Pons (tissue), 1 donor: ENCODE results near the gene ITGB8.
A peak's percentile ranks its signal among the peaks of the same experiment; 100 is the strongest.

Source experiments
- DNase-seq: peaks from one replicate; pipeline ENCODE4 v3.0.0-alpha.2; 2016; ENCODE audit warnings: low spot score

Gene ITGB8

DNA sequence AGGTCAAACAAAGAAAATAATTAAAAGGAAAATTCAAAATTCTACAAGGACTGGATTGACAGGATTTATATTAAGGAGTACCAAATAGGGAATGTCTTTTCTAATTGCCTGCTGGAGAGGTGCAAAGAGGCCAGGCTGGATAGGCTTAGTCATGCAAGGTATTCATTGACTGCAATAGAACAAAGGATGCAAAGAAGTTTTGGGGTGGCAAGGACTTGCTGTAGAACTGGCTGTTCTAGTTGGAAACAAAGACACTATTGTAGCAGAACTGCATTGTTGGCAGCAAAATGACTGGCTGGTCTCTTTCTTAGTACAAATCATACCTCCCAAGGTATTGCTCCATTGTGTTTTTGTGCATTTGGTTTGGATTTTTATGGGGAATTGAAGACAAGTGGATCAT, 10.1 kb downstream of the ITGB8 start:
- peak; percentile 95 for DNase-seq

DNA sequence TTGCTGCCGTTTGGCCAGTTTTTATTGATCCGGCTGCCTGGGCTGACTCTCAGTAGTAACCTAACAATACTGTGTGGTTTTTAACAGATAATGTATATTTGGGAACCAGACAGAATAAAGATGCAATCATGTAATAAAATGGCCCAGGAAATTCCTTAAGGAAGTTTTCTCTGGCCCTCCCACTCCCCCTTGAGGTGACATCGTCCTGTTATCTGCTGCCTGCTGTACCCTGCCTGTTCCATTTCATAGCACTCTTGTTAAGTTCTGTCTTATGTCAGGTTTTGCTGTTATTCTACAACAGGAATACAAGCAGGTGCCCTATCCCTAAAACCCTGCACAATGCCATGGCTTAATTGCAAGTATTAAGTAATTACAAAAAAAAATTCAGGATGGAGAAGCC, 12.5 kb downstream of the ITGB8 start:
- no peak for DNase-seq

DNA sequence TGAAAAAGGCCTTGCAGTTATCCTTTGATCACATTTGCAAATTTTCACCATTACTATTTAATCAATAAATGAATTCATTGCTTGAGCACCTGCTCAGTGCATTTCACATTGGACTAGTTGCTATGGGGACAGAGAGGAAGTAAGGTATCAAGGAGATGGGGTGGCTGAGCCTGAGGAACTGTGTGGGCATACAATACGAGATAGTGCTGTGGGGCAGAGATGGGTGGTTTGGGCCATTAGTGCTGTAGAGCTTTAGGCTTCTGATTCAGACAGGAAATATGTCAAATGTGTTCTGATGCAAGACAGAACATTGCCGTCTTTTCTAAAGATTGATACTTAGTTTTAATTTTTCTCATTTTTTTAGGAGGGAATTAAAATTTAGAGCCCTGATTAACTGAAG, 13.2 kb downstream of the ITGB8 start:
- DNase-seq: no peak

GRCh38 chr7:20344396-20344795, 13.7 kb downstream of the ITGB8 start:
- peak; percentile 72 for DNase-seq

DNA sequence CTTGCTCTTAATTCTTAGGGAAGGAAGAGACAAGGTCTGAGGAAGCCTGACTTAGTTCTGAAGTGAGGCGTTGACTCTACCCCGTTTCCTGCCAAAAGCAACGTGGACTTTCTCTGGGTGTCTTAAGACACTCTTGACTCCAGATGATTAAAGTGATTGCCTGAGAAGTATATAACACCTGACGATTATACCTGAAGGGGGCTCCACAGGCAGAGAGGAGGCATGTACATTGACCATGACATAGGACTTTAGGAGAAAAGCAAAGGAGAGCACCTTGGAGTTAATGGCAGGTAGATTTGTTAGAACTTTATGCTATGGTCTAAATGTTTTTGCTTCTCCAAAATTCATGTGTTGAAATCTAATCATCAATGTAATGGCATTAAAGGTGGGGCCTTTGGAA, 15.9 kb downstream of the ITGB8 start:
- no peak for DNase-seq

GRCh38 chr7:20347680-20348079, 17.0 kb downstream of the ITGB8 start:
- no peak for DNase-seq

DNA sequence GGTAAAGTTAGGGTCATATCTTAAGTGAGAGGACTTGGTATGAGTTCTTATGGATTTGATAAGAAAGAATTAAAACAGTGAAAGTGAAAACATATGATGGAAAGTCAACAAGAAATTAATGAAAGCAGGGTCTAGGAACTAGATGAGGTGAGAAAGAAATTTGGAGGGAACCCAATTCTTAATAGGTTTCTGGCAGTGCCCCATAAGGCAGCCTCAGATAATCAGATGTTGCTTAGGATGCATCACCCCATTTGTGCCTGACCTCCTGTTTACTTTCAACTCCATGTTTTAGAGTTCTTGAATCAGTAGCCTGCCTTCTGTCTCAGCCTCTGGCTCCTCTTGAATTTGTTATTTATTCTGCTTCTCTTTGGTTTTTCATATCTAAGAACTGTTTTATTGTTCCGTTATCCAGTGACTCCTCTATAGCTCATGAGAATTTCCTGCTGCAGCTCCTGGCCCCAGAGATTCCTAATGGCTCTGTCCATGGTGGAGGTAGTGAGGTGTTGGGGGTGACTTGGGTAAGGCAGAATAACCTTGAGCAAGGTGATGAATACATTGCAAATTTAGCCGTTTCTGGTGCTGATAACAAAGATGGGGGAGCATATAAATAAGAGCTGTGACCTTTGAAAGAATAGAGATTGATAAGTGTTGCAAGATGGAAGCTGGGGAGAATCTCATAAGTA, 17.6 kb downstream of the ITGB8 start:
- no peak for DNase-seq

DNA sequence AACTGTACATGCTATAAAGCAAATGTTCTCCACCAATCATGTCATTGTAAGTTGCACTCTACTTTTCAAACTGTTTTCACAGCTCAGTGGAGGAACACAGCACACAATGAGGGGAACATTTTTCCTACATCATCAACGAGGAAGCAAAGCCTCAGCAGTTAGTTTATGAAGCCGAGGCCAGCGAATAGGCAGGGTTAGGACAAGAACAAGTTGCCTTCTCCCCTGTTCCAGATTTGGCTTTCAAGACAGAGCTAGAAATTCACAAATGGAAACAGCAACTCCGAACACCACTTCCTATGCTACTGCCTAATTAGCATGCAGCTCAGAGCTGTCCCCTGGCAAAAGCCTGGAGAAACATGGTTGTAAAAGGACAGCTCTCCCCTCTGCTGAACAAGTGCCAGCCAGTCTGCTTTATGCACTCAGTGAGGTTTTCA, 19.8 kb downstream of the ITGB8 start:
- peak; percentile 97 for DNase-seq

- no peak for DNase-seq
Observed at GRCh38 chr7:20350996-20351692, 20.4 kb downstream of the ITGB8 start.

GRCh38 chr7:20351901-20352300, 21.2 kb downstream of the ITGB8 start:
- no peak for DNase-seq

DNA sequence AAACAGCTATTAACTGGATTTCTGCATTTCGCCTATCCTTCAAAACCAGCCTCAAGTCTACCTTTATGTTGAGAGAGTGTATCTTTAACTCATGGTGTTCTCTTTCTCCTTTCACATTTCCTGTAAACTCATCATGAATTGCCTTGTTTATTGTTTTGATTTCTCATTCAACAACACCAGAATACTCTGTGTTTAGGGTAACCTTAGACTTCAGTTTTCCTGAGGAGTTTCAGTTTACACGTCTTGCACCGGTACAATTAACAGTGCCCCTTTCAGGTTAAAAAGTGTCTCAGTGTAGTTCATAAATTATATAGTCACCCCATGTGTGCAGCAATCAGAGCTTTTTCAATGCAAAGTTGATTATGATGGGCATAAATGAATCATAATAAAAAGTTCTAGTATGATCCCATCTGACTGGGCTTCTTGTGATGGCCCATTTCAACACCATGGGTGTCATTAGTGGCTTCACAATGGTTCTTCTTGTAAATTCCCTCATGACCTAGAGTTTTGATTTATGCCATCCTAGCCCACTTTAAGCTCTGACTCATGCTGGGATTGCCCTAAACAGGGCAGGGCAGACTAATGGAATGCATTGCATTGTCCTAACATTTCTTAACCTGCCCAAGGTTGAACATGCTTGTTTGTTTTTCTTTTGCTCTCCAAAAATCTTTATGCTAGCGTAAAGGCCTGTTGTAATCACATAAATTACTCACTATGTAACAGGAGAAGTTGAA, 22.0 kb downstream of the ITGB8 start:
- DNase-seq: no peak

GRCh38 chr7:20354610-20355528, 24.2 kb downstream of the ITGB8 start:
- no peak for DNase-seq

GRCh38 chr7:20358106-20358505, 27.4 kb downstream of the ITGB8 start:
- DNase-seq: no peak

GRCh38 chr7:20358762-20359282, 28.1 kb downstream of the ITGB8 start:
- no peak for DNase-seq

- DNase-seq: no peak
Observed at GRCh38 chr7:20359341-20359963, 28.8 kb downstream of the ITGB8 start.

DNA sequence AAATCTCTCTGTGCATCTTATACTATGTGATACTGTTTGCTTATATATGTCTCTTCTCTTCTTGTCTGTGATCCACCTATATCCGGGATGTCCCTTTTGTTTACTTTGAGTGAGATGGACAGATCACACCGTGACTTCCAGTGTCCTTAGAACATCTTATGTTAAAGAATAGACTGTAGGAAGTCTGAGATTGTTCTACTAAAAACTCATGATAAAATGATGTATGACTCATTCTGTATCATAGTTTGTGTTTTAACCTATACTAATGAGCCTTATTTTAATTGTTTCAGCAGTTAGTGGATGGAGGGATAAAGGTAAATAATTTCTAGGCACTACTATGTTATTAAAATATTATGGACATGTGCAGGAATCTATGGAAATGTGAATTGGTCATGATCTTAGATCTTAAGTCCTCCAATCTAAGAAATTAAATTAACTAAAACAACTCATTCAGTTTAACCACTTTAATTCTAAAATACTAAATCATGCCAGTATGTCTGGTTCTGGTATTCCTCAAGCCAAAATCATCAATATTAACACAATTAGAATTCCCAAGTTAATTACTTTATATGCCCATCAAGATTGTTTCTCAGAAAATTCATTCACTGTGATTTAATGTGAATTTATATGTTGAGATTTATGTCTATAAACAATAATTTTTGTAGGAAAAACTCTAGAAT, 32.0 kb downstream of the ITGB8 start:
- no peak for DNase-seq

GRCh38 chr7:20364571-20365196, 34.0 kb downstream of the ITGB8 start:
- DNase-seq: no peak

- no peak for DNase-seq
Observed at GRCh38 chr7:20365486-20365885, 34.8 kb downstream of the ITGB8 start.

DNA sequence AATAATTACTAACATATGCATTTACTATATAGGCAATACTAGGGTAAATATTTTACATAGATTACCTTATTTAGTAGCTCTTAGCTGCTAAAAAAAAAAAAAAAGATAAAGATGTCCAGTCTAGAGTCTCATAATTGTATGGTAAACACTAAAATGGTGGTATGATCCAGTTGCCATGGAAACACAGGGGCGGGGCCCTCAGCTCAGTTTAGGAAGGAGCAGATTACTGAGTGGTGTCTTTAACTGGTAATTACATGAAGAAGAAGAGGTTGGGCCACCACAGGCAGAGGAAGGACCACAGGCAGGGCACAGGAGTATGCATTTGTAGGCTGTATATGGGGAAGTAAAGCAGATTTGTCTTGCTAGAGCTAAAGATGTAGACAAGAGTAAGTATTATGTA, 43.7 kb downstream of the ITGB8 start:
- DNase-seq: no peak

DNA sequence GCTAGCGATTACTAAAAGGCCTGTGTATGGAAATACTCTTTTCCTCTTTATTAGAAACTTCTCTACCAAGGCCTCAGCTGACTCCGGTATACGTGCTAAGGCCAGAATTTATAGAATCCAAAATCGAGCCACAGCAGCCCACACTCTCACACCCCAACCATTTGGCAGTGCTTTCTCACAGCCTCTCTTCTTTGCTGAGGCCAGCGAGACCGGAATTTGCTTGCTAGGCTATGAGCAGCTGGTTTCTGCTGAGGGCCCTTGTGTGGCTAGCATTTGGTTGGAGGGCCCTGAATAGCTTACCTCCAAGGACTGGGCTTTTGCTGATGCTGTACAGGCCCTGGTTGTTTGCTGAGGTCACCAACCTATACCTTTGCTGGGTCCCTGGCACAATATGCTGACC, 46.1 kb downstream of the ITGB8 start:
- DNase-seq: no peak
